ENCODE data around the gene SURF6.
"Not testable (repeated sequence)": the region's sequence is repeated elsewhere in the genome, so short reads cannot be mapped to it uniquely, and the experiment has no call there.

Gene SURF6

GRCh38 chr9:133346021-133346785 is 10.2 kb upstream of the SURF6 start:
- no peak for DNase-seq

- no peak for DNase-seq
These were observed 9.6 kb upstream of the SURF6 start for GRCh38 chr9:133345596-133345995.

- no peak for DNase-seq
These were observed 9.0 kb upstream of the SURF6 start for GRCh38 chr9:133344979-133345378.

- DNase-seq, result no peak
These were observed 8.1 kb upstream of the SURF6 start for GRCh38 chr9:133344071-133344470.

- DNase-seq, result no peak
These were observed 6.6 kb upstream of the SURF6 start for GRCh38 chr9:133342570-133342969.

GRCh38 chr9:133342069-133342406 is 6.0 kb upstream of the SURF6 start:
- DNase-seq, result no peak

GRCh38 chr9:133341369-133342068 is 5.5 kb upstream of the SURF6 start:
- no peak for DNase-seq

- DNase-seq, result no peak
These were observed 4.9 kb upstream of the SURF6 start for GRCh38 chr9:133340916-133341315.

GRCh38 chr9:133340256-133340655 is 4.3 kb upstream of the SURF6 start:
- no peak for DNase-seq

- DNase-seq, result no peak
These were observed 3.7 kb upstream of the SURF6 start for GRCh38 chr9:133339641-133340040.

GRCh38 chr9:133334888-133335287 is 1.1 kb downstream of the SURF6 start:
- DNase-seq, result not testable (repeated sequence)

GRCh38 chr9:133334161-133334560 is 1.8 kb downstream of the SURF6 start:
- DNase-seq, result no peak

GRCh38 chr9:133333566-133333965 is 2.4 kb downstream of the SURF6 start:
- DNase-seq, result no peak

GRCh38 chr9:133333011-133333410 is 3.0 kb downstream of the SURF6 start:
- DNase-seq, result no peak

GRCh38 chr9:133332381-133332730 is 3.6 kb downstream of the SURF6 start:
- peak; percentile 45 for DNase-seq

GRCh38 chr9:133331641-133332380 is 4.2 kb downstream of the SURF6 start:
- DNase-seq, result peak; percentile 41

- peak; percentile 56 for DNase-seq
These were observed 4.8 kb downstream of the SURF6 start for GRCh38 chr9:133331221-133331620.

- peak; percentile 59 for DNase-seq
These were observed 6.5 kb downstream of the SURF6 start for GRCh38 chr9:133329306-133330156.

- peak; percentile 54 for DNase-seq
These were observed 8.0 kb downstream of the SURF6 start for GRCh38 chr9:133327834-133328484.

- DNase-seq, result not testable (repeated sequence)
These were observed 9.0 kb downstream of the SURF6 start for GRCh38 chr9:133327021-133327420.

- DNase-seq, result no peak
These were observed 11.8 kb downstream of the SURF6 start for GRCh38 chr9:133323991-133324703.

- DNase-seq, result no peak
These were observed 12.8 kb downstream of the SURF6 start for GRCh38 chr9:133323211-133323610.
